K562 (cell line): ENCODE results near the gene GMDS. TPM values are rescaled to one million over a fixed set of nuclear protein-coding genes. Genes with fewer than 3 reads are reported as not detected.

Experiments used
- ATAC-seq: fragments of 200-7000 bp; cut with Tn5 transposase; 3 replicates; pipeline ENCODE4 v1.9.1; 2020; ENCODE audit warnings: moderate library complexity
- BruUV-seq: library from RNA; stranded (reverse); fragments of 400-500 nt; replicated peaks from 2 replicates; lab custom pipeline; 2021; lab: Mats Ljungman, UMichigan
- CTCF ChIA-PET: fragments of 300-600 bp; formaldehyde crosslinking; extraction: SDS; loops from one replicate; lab custom pipeline; 2021; ENCODE audit warnings: low intra/inter-chr PET ratio; lab: Yijun Ruan, JAX
- POLR2A ChIA-PET: fragments of 300-600, 350-650 bp; sonication (Branson Sonifier 250); formaldehyde crosslinking; extraction: SDS; loops from one replicate; lab custom pipeline; 2021; ENCODE audit warnings: antibody characterized with exemption, inconsistent platforms; lab: Yijun Ruan, JAX
- DNase-seq, 4 experiments: peaks; one replicate each; pipeline versions ENCODE4 v3.0.0 to v3.0.0-alpha.2; 2011 to 2018; ENCODE audit warnings: low spot score in 3 of 4, mixed read lengths in 3 of 4; ENCODE audit errors: extremely low read depth in 1 of 4
- FAIRE-seq: peaks from 2 replicates; lab custom pipeline; 2011; peaks lifted over from hg19 to GRCh38; lab: Jason Lieb, UNC
- H2AFZ ChIP-seq: 2 replicates; pipeline ENCODE4 v1.6.0; 2011; ENCODE audit warnings: low read depth, low read length, control low read depth, inconsistent platforms
- H3K27ac ChIP-seq: fragments of 200-600 bp; 3 replicates; pipeline ENCODE4 v1.8.0; 2011; ENCODE audit warnings: low read depth, mild to moderate bottlenecking, control low read depth, inconsistent platforms, low read length, moderate library complexity, mixed read lengths; ENCODE audit errors: extremely low read depth
- H3K27me3 ChIP-seq, 2 experiments: fragments of 300-600 bp in 1 of 2; 2 replicates in 1 of 2; 3 replicates in 1 of 2; pipeline versions ENCODE4 v1.6.0 to v1.8.0; 2011; ENCODE audit warnings: inconsistent platforms in 2 of 2, low read length in 2 of 2, mild to moderate bottlenecking in 1 of 2, mixed read lengths in 1 of 2, moderate library complexity in 1 of 2; ENCODE audit not compliant: control insufficient read depth in 2 of 2, insufficient read depth in 2 of 2
- H3K36me3 ChIP-seq: fragments of 300-600 bp; 3 replicates; pipeline ENCODE4 v1.8.0; 2011; ENCODE audit warnings: mild to moderate bottlenecking, low read length, inconsistent platforms; ENCODE audit not compliant: control insufficient read depth, insufficient read depth
- H3K4me1 ChIP-seq, 2 experiments: fragments of 200-600 bp in 1 of 2; replicated peaks in 1 of 2; 2 replicates in 1 of 2; 3 replicates in 1 of 2; pipeline versions ENCODE4 v1.5.1 to v1.8.0; 2011; ENCODE audit warnings: inconsistent platforms in 2 of 2, low read length in 2 of 2, mild to moderate bottlenecking in 1 of 2, mixed read lengths in 1 of 2, moderate library complexity in 1 of 2; ENCODE audit not compliant: control insufficient read depth in 2 of 2, insufficient read depth in 2 of 2
- H3K4me2 ChIP-seq: 2 replicates; pipeline ENCODE4 v1.6.1; 2011; ENCODE audit warnings: low read length, control low read depth, inconsistent platforms, mixed read lengths; ENCODE audit not compliant: insufficient read depth
- H3K4me3 ChIP-seq: fragments of 200-600 bp; sonication (generic), shearing (Covaris generic); 2 replicates; pipeline ENCODE4 v1.5.1; 2016; ENCODE audit warnings: control low read depth, inconsistent platforms
- H3K79me2 ChIP-seq: fragments of 200-600 bp; 3 replicates; pipeline ENCODE4 v1.8.0; 2011; ENCODE audit warnings: low read length, inconsistent platforms; ENCODE audit not compliant: control insufficient read depth, insufficient read depth
- H3K9ac ChIP-seq, 2 experiments: 2 replicates each; pipeline versions ENCODE4 v1.6.0 to v1.6.1; 2011; ENCODE audit warnings: low read depth in 2 of 2, low read length in 2 of 2, control low read depth in 1 of 2, inconsistent platforms in 1 of 2, mild to moderate bottlenecking in 1 of 2, mixed read lengths in 1 of 2; ENCODE audit not compliant: insufficient read depth in 1 of 2
- H3K9me1 ChIP-seq: one replicate; pipeline ENCODE4 v1.6.0; 2011; ENCODE audit warnings: inconsistent platforms, mild to moderate bottlenecking, low read length, moderate library complexity; ENCODE audit not compliant: control insufficient read depth, insufficient read depth
- H3K9me3 ChIP-seq: replicated peaks from 2 replicates; pipeline ENCODE4 v1.5.1; 2011; ENCODE audit warnings: low read depth, low read length, inconsistent platforms; ENCODE audit not compliant: control insufficient read depth, insufficient read depth
- H4K20me1 ChIP-seq: replicated peaks from 2 replicates; pipeline ENCODE4 v1.6.1; 2011; ENCODE audit warnings: low read length, inconsistent platforms, mixed read lengths; ENCODE audit not compliant: control insufficient read depth, insufficient read depth
- ADNP ChIP-seq: fragments of 200-800 bp; sonication (Bioruptor generic); IDR thresholded peaks from 2 replicates; pipeline ENCODE4 v1.6.1; 2016; ENCODE audit warnings: missing genetic modification characterization, missing compliant biosample characterization
- CREB1 ChIP-seq, 2 experiments: sonication (generic) in 1 of 2; formaldehyde crosslinking in 1 of 2; IDR thresholded peaks; 2 replicates each; pipeline versions ENCODE4 v1.6.1 to v1.8.0; 2012 to 2022; ENCODE audit warnings: inconsistent platforms in 1 of 2, mild to moderate bottlenecking in 1 of 2, missing genetic modification reagents in 1 of 2, moderate library complexity in 1 of 2
- FOXK1 ChIP-seq: sonication (generic); formaldehyde crosslinking; IDR thresholded peaks from 2 replicates; pipeline ENCODE4 v1.8.0; 2022; ENCODE audit warnings: missing genetic modification reagents, mild to moderate bottlenecking, borderline replicate concordance
- KDM5B ChIP-seq: fragments of 200-600 bp; sonication (generic); IDR thresholded peaks from 2 replicates; pipeline ENCODE4 v1.6.1; 2012; ENCODE audit warnings: low read depth, mild to moderate bottlenecking, moderate library complexity, low read length, control low read depth, inconsistent platforms; ENCODE audit not compliant: insufficient replicate concordance
- NCOA4 ChIP-seq: fragments of 450-650 bp; IDR thresholded peaks from 2 replicates; pipeline ENCODE4 v1.6.1; 2018; ENCODE audit warnings: mild to moderate bottlenecking; ENCODE audit not compliant: partially characterized antibody
- PYGO2 ChIP-seq: fragments of 450-650 bp; IDR thresholded peaks from 2 replicates; pipeline ENCODE4 v1.6.1; 2016; ENCODE audit warnings: mild to moderate bottlenecking, missing genetic modification characterization, moderate library complexity, missing compliant biosample characterization
- RFX7 ChIP-seq: fragments of 250-450 bp; sonication (Bioruptor Pico); IDR thresholded peaks from 2 replicates; pipeline ENCODE4 v1.5.1; 2021; ENCODE audit warnings: mild to moderate bottlenecking
- XRCC5 ChIP-seq: fragments of 200-400 bp; formaldehyde crosslinking; IDR thresholded peaks from 2 replicates; pipeline ENCODE4 v1.6.1; 2017; ENCODE audit warnings: low read depth, mild to moderate bottlenecking, low read length
- ZNF3 ChIP-seq: fragments of 250-450 bp; sonication (Bioruptor Pico); IDR thresholded peaks from 2 replicates; pipeline ENCODE4 v1.5.0; 2021; ENCODE audit warnings: mild to moderate bottlenecking, moderate library complexity
- ZNF316 ChIP-seq: fragments of 450-650 bp; IDR thresholded peaks from 2 replicates; pipeline ENCODE4 v1.6.1; 2016
- WGBS: fragments of 100-300 bp; shearing (Covaris generic); methylation state at CpG from one replicate; pipeline ENCODE4 v1.1.6; 2016; ENCODE audit warnings: low coverage, mixed read lengths; ENCODE audit not compliant: insufficient coverage; ENCODE audit errors: missing lambda C conversion rate; 5-methylcytosine and 5-hydroxymethylcytosine counted together
- in situ Hi-C: fragments of 300-500 bp; cut with MboI; formaldehyde crosslinking; loops from 4 replicates; pipeline ENCODE4 v1.15.0; 2018; ENCODE audit warnings: inconsistent platforms, mixed read lengths
- intact Hi-C: fragments of 100-400 bp; cut with micrococcal nuclease; formaldehyde crosslinking; loops from 2 replicates; pipeline ENCODE4 v1.14.2; 2022
- polyA plus RNA-seq, 8 experiments: library from polyadenylated mRNA; depleted of rRNA in 4 of 8; stranded (reverse) in 5 of 8; unstranded in 3 of 8; fragments of >200 nt; fragmentation: Nextera tagmentation in 2 of 8; fragmentation: Illumina TruSeq in 1 of 8; extraction: Ambion mirVana in 2 of 8; extraction: Trizol in 1 of 8; gene quantifications; 2 replicates each; pipeline versions ENCODE4 v1.2.1 to v1.2.3, GENCODE V29; 2011 to 2014; ENCODE audit warnings: inconsistent platforms in 1 of 8, missing spikeins in 1 of 8
- total RNA-seq, 7 experiments: library from RNA; depleted of rRNA in 6 of 7; stranded (reverse); fragments of >200 nt in 6 of 7; fragmentation: Illumina TruSeq in 2 of 7; extraction: Trizol in 2 of 7; gene quantifications; 2 replicates each; pipeline versions ENCODE4 v1.2.1 to v1.2.3, GENCODE V29; 2011 to 2021; ENCODE audit warnings: low replicate concordance in 1 of 7
- TF ChIP-seq, protein P1 (sequence below): fragments of 450-650 bp; IDR thresholded peaks from 2 replicates; pipeline ENCODE4 v1.6.1; 2016; ENCODE audit warnings: antibody characterized with exemption
- TF ChIP-seq, protein P2 (sequence below): fragments of 450-650 bp; formaldehyde crosslinking; IDR thresholded peaks from 2 replicates; pipeline ENCODE4 v1.4.0; 2020; ENCODE audit warnings: mild to moderate bottlenecking, moderate library complexity
- TF ChIP-seq, protein P3 (sequence below): sonication (generic); formaldehyde crosslinking; IDR thresholded peaks from 2 replicates; pipeline ENCODE4 v1.8.0; 2022; ENCODE audit warnings: mild to moderate bottlenecking, missing genetic modification reagents, borderline replicate concordance

The GMDS gene
- total and polyA plus RNA-seq, 9 of the 15 experiments (the other 6 are each of a cell fraction or from before 2014, with no cell fraction given) = 0.48 to 31.8 (median 13.4) TPM

DNA sequence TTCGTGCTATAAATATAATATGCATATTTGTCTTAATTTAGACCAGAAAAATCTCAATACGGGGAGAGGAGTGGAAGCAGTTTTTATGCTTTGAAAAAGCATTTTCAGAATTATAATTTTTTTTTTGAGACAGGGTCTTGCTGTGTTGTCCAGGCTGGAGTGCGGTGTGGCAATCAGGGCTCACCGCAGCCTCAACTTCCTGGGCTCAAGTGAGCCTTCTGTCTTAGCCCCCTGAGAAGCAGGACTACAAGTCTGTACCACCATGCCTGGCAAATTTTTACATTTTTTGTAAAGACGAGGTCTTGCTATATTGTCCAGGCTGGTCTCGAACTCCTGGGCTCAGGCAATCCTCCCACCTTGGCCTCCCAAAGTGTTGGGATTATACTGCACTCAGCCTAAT lies 438.5 kb downstream of the GMDS start (continued):
- TF ChIP-seq, protein P1, sequence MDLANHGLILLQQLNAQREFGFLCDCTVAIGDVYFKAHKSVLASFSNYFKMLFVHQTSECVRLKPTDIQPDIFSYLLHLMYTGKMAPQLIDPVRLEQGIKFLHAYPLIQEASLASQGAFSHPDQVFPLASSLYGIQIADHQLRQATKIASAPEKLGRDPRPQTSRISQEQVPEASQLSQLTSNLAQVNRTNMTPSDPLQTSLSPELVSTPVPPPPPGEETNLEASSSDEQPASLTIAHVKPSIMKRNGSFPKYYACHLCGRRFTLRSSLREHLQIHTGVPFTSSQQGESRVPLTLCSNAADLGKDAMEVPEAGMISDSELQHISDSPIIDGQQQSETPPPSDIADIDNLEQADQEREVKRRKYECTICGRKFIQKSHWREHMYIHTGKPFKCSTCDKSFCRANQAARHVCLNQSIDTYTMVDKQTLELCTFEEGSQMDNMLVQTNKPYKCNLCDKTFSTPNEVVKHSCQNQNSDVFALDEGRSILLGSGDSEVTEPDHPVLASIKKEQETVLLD = no peak

- POLR2A ChIA-PET = interaction anchor here (0.6 to 0.9 kb wide), 2 partner anchors 15 to 132 kb away, joined by 3 read pairs; no protein-coding TSS in a partner anchor
Measured at GRCh38 chr6:1802491-1803395, 442.7 kb downstream of the GMDS start.

More at GRCh38 chr6:1802491-1803395, 442.7 kb downstream of the GMDS start:
- no TSS peak for BruUV-seq
- no peaks in the 10 kb centered on the region for H3K9me3 ChIP-seq
- DNase-seq (no peak), FAIRE-seq (no peak), ATAC-seq (no peak)
- H3K9me1 ChIP-seq = no peaks in the 10 kb centered on the region
- no peak overlapping the region for H2AFZ ChIP-seq
- intact Hi-C loops = no loop called here
- H3K4me2 ChIP-seq = no peak overlapping the region
- CTCF ChIA-PET = no interaction called here
- no peaks in the 10 kb centered on the region for H3K36me3 ChIP-seq
- no peaks in the 10 kb centered on the region; a peak in 1 of 5 replicates for H3K4me1 ChIP-seq
- H3K79me2 ChIP-seq = no peaks in the 10 kb centered on the region
- H4K20me1 ChIP-seq = no peaks in the 10 kb centered on the region
- WGBS = 29% methylated on average over 17 of the region's 17 CpGs
- in situ Hi-C loops = no loop called here
- peaks cover 10 to 29% of the 10 kb centered on the region in 2 experiments for H3K27me3 ChIP-seq
- H3K9ac ChIP-seq = no peak overlapping the region
- no peak for TF ChIP-seq FOXK1 (CRISPR knock-in tag)
- no peak for TF ChIP-seq KDM5B
- TF ChIP-seq ZNF3 (CRISPR knock-in tag) = no peak
- no peak for TF ChIP-seq ZNF316
- no peak for TF ChIP-seq CREB1 (IDR thresholded peaks at IDR 0.05)
- no peak for TF ChIP-seq CREB1 (CRISPR knock-in tag; IDR thresholded peaks at IDR 0.05)
- no peak for TF ChIP-seq ADNP (tag)
- no peak for TF ChIP-seq XRCC5
- TF ChIP-seq, protein P2, sequence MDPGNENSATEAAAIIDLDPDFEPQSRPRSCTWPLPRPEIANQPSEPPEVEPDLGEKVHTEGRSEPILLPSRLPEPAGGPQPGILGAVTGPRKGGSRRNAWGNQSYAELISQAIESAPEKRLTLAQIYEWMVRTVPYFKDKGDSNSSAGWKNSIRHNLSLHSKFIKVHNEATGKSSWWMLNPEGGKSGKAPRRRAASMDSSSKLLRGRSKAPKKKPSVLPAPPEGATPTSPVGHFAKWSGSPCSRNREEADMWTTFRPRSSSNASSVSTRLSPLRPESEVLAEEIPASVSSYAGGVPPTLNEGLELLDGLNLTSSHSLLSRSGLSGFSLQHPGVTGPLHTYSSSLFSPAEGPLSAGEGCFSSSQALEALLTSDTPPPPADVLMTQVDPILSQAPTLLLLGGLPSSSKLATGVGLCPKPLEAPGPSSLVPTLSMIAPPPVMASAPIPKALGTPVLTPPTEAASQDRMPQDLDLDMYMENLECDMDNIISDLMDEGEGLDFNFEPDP (CRISPR knock-in tag) = no peak
- TF ChIP-seq RFX7 (CRISPR knock-in tag) = no peak
- TF ChIP-seq NCOA4 = no peak
- TF ChIP-seq, protein P3, sequence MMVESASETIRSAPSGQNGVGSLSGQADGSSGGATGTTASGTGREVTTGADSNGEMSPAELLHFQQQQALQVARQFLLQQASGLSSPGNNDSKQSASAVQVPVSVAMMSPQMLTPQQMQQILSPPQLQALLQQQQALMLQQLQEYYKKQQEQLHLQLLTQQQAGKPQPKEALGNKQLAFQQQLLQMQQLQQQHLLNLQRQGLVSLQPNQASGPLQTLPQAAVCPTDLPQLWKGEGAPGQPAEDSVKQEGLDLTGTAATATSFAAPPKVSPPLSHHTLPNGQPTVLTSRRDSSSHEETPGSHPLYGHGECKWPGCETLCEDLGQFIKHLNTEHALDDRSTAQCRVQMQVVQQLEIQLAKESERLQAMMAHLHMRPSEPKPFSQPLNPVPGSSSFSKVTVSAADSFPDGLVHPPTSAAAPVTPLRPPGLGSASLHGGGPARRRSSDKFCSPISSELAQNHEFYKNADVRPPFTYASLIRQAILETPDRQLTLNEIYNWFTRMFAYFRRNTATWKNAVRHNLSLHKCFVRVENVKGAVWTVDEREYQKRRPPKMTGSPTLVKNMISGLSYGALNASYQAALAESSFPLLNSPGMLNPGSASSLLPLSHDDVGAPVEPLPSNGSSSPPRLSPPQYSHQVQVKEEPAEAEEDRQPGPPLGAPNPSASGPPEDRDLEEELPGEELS (CRISPR knock-in tag) = no peak
- TF ChIP-seq PYGO2 (tag) = no peak
- H3K4me3 ChIP-seq = no peak overlapping the region
- no peak overlapping the region for H3K27ac ChIP-seq
